Activated naive CD4-positive, alpha-beta T cell treated with anti-CD3 and anti-CD28 coated beads, Interleukin-2, amount 10 ng/mL, durations not matched to agents 7 days and 5 days (primary cell): Measurements from ENCODE around the gene JMJD8.

Experiments
- CTCF ChIA-PET: fragments of 350-600 bp; sonication (Branson Sonifier 250); formaldehyde crosslinking; loops from one replicate; lab custom pipeline; 2021; ENCODE audit warnings: antibody characterized with exemption; lab: Charles Lee
- DNase-seq: peaks from one replicate; pipeline ENCODE4 v3.0.0-alpha.2; 2020
- H3K27ac Mint-ChIP-seq: one replicate; pipeline ENCODE4 v1.8.0; 2021; ENCODE audit warnings: mild to moderate bottlenecking, moderate library complexity, mixed read lengths
- H3K27me3 Mint-ChIP-seq: one replicate; pipeline ENCODE4 v1.8.0; 2021; ENCODE audit warnings: mild to moderate bottlenecking, mixed read lengths
- H3K36me3 Mint-ChIP-seq: one replicate; pipeline ENCODE4 v1.8.0; 2021; ENCODE audit warnings: mixed read lengths
- H3K4me1 Mint-ChIP-seq: one replicate; pipeline ENCODE4 v1.8.0; 2021; ENCODE audit warnings: mixed read lengths
- H3K4me3 Mint-ChIP-seq: one replicate; pipeline ENCODE4 v1.8.0; 2021; ENCODE audit warnings: mild to moderate bottlenecking, moderate library complexity, mixed read lengths
- H3K9me3 Mint-ChIP-seq: one replicate; pipeline ENCODE4 v1.8.0; 2021; ENCODE audit warnings: mixed read lengths

JMJD8 gene

GRCh38 chr16:649631-650030, 34.5 kb downstream of the JMJD8 start:
- Mint-ChIP-seq H3K27me3 (no peaks in the 10 kb centered on the region), H3K9me3 (no peaks in the 10 kb centered on the region)

GRCh38 chr16:648781-649589, 35.1 kb downstream of the JMJD8 start, which contains the start of gene WDR90:
TSS of gene WDR90 (plus strand) at chr16:649365. CDS start at chr16:649417, 52 bp downstream.
- Mint-ChIP-seq H3K36me3 (peaks cover 1% of the 10 kb centered on the region), H3K27me3 (no peaks in the 10 kb centered on the region), H3K4me3 (peak within 1 kb of the TSS; percentile 75), H3K27ac (peak within 1 kb of the TSS; percentile 81), H3K4me1 (peaks cover 21% of the 10 kb centered on the region), H3K9me3 (no peaks in the 10 kb centered on the region)
- DNase-seq, result peak; percentile 96
- CTCF ChIA-PET, result interaction anchor here (0.7 kb wide), 1 partner anchor 13 kb away, joined by 3 read pairs; the partner anchor contains the start of gene METTL26

More at GRCh38 chr16:649631-650030, 34.5 kb downstream of the JMJD8 start:
- DNase-seq, result peak; percentile 58
- H3K27ac Mint-ChIP-seq, result no peak overlapping the region
- CTCF ChIA-PET, result interaction anchor here (0.9 kb wide), 1 partner anchor 10 kb away, joined by 4 read pairs; no protein-coding TSS in a partner anchor
- H3K4me1 Mint-ChIP-seq, result peaks cover 18% of the 10 kb centered on the region
- H3K4me3 Mint-ChIP-seq, result peak overlapping the region; percentile 75
- peaks cover 1% of the 10 kb centered on the region for H3K36me3 Mint-ChIP-seq

GRCh38 chr16:648071-648780, 35.9 kb downstream of the JMJD8 start:
- peaks cover 25% of the 10 kb centered on the region for H3K4me1 Mint-ChIP-seq
- no peaks in the 10 kb centered on the region for H3K9me3 Mint-ChIP-seq
- no peaks in the 10 kb centered on the region for H3K27me3 Mint-ChIP-seq
- CTCF ChIA-PET, result interaction anchor here (0.7 to 1.6 kb wide), 4 partner anchors 12 to 153 kb away, joined by 3 read pairs; partner anchors contain the start of genes METTL26 and STUB1
- DNase-seq, result peak; percentile 54
- H3K36me3 Mint-ChIP-seq, result peaks cover 1% of the 10 kb centered on the region
- H3K4me3 Mint-ChIP-seq, result peak overlapping the region; percentile 74
- H3K27ac Mint-ChIP-seq, result peak overlapping the region; percentile 81

GRCh38 chr16:647173-647902, 36.8 kb downstream of the JMJD8 start:
- Mint-ChIP-seq H3K36me3 (no peaks in the 10 kb centered on the region), H3K27ac (no peak overlapping the region), H3K4me3 (no peak overlapping the region), H3K9me3 (no peaks in the 10 kb centered on the region), H3K4me1 (peaks cover 29% of the 10 kb centered on the region), H3K27me3 (no peaks in the 10 kb centered on the region)
- DNase-seq, result no peak
- CTCF ChIA-PET, result interaction anchor here (0.7 to 1.6 kb wide), 3 partner anchors 11 to 152 kb away, joined by 3 read pairs; partner anchors contain the start of genes METTL26 and STUB1

- no peak for DNase-seq
- H3K27ac Mint-ChIP-seq, result no peak overlapping the region
- H3K4me1 Mint-ChIP-seq, result peaks cover 29% of the 10 kb centered on the region
- H3K27me3 Mint-ChIP-seq, result no peaks in the 10 kb centered on the region
- H3K9me3 Mint-ChIP-seq, result no peaks in the 10 kb centered on the region
- CTCF ChIA-PET, result interaction anchor here (1.6 kb wide), 1 partner anchor 34 kb away, joined by 3 read pairs; the partner anchor contains the start of gene STUB1
- no peak overlapping the region for H3K4me3 Mint-ChIP-seq
- H3K36me3 Mint-ChIP-seq, result no peaks in the 10 kb centered on the region
Observed at GRCh38 chr16:646679-647172, 37.4 kb downstream of the JMJD8 start.

GRCh38 chr16:645852-646678, 38.1 kb downstream of the JMJD8 start:
- H3K36me3 Mint-ChIP-seq, result no peaks in the 10 kb centered on the region
- no peaks in the 10 kb centered on the region for H3K9me3 Mint-ChIP-seq
- no peaks in the 10 kb centered on the region for H3K27me3 Mint-ChIP-seq
- peaks cover 27% of the 10 kb centered on the region for H3K4me1 Mint-ChIP-seq
- H3K27ac Mint-ChIP-seq, result no peak overlapping the region
- CTCF ChIA-PET, result no interaction called here
- H3K4me3 Mint-ChIP-seq, result no peak overlapping the region
- no peak for DNase-seq

GRCh38 chr16:644556-644955, 39.6 kb downstream of the JMJD8 start:
- Mint-ChIP-seq H3K27me3 (no peaks in the 10 kb centered on the region), H3K36me3 (no peaks in the 10 kb centered on the region), H3K9me3 (no peaks in the 10 kb centered on the region), H3K4me1 (peaks cover 19% of the 10 kb centered on the region), H3K27ac (no peak overlapping the region), H3K4me3 (no peak overlapping the region)
- no peak for DNase-seq
- CTCF ChIA-PET, result no interaction called here

- CTCF ChIA-PET, result no interaction called here
- Mint-ChIP-seq H3K4me3 (peak overlapping the region; percentile 68), H3K36me3 (no peaks in the 10 kb centered on the region), H3K27me3 (no peaks in the 10 kb centered on the region), H3K27ac (no peak overlapping the region), H3K9me3 (no peaks in the 10 kb centered on the region), H3K4me1 (peaks cover 14% of the 10 kb centered on the region)
- no peak for DNase-seq
Observed at GRCh38 chr16:643050-643368, 41.1 kb downstream of the JMJD8 start.

GRCh38 chr16:642189-643049, 41.7 kb downstream of the JMJD8 start:
- Mint-ChIP-seq H3K9me3 (no peaks in the 10 kb centered on the region), H3K4me3 (peak overlapping the region; percentile 68), H3K27me3 (no peaks in the 10 kb centered on the region), H3K36me3 (no peaks in the 10 kb centered on the region), H3K27ac (peak overlapping the region; percentile 33), H3K4me1 (peaks cover 12% of the 10 kb centered on the region)
- CTCF ChIA-PET, result no interaction called here
- peak; percentile 63 for DNase-seq

- Mint-ChIP-seq H3K9me3 (no peaks in the 10 kb centered on the region), H3K4me1 (peaks cover 15% of the 10 kb centered on the region), H3K27me3 (peaks cover 3% of the 10 kb centered on the region), H3K4me3 (peak within 1 kb of the TSS; percentile 68), H3K27ac (peak within 1 kb of the TSS; percentile 33), H3K36me3 (peaks cover 2% of the 10 kb centered on the region)
- CTCF ChIA-PET, result no interaction called here
- DNase-seq, result peak; percentile 83
Observed at GRCh38 chr16:641326-642188, 42.6 kb downstream of the JMJD8 start, which contains the start of gene MCRIP2. TSS of gene MCRIP2 (plus strand) at chr16:641828. CDS start at chr16:641992, 164 bp downstream.

GRCh38 chr16:640614-641013, 43.5 kb downstream of the JMJD8 start:
- Mint-ChIP-seq H3K27me3 (peaks cover 7% of the 10 kb centered on the region), H3K4me1 (peaks cover 16% of the 10 kb centered on the region), H3K27ac (no peak overlapping the region), H3K9me3 (no peaks in the 10 kb centered on the region), H3K4me3 (peak overlapping the region; percentile 44), H3K36me3 (peaks cover 3% of the 10 kb centered on the region)
- DNase-seq, result no peak
- CTCF ChIA-PET, result no interaction called here

- Mint-ChIP-seq H3K36me3 (peaks cover 3% of the 10 kb centered on the region), H3K27ac (no peak overlapping the region), H3K27me3 (peaks cover 7% of the 10 kb centered on the region), H3K4me1 (peaks cover 20% of the 10 kb centered on the region), H3K4me3 (no peak overlapping the region), H3K9me3 (no peaks in the 10 kb centered on the region)
- CTCF ChIA-PET, result no interaction called here
- no peak for DNase-seq
Observed at GRCh38 chr16:638836-639235, 45.3 kb downstream of the JMJD8 start.
